OCI-LY7 (cell line): ENCODE results near the gene CIC. TPM values are rescaled to one million over a fixed set of nuclear protein-coding genes. Genes with fewer than 3 reads are reported as not detected.

Experiments used
- BruUV-seq: library from RNA; stranded (reverse); fragments of 400-500 nt; replicated peaks from 2 replicates; lab custom pipeline; 2021; lab: Mats Ljungman, UMichigan
- CTCF ChIA-PET: fragments of 300-600 bp; sonication (Branson Sonifier 250); formaldehyde crosslinking; loops from one replicate; lab custom pipeline; 2022; ENCODE audit warnings: antibody characterized with exemption; ENCODE audit not compliant: unreplicated experiment; lab: Charles Lee
- POLR2A ChIA-PET: fragments of 300-600 bp; sonication (Branson Sonifier 250); formaldehyde crosslinking; loops from one replicate; lab custom pipeline; 2022; ENCODE audit warnings: antibody characterized with exemption; lab: Charles Lee
- DNase-seq: peaks from one replicate; pipeline ENCODE4 v3.0.0-alpha.2; 2015; ENCODE audit warnings: low spot score
- H2AFZ ChIP-seq: fragments of 200-600 bp; sonication (generic), shearing (Covaris generic); 2 replicates; pipeline ENCODE4 v1.6.1; 2014; ENCODE audit warnings: mild to moderate bottlenecking, antibody characterized with exemption, low read length, moderate library complexity
- H3K27ac ChIP-seq: fragments of 200-600 bp; sonication (generic); 2 replicates; pipeline ENCODE4 v1.5.1; 2014; ENCODE audit warnings: mixed run types, low read depth, mild to moderate bottlenecking, moderate library complexity, low read length, inconsistent platforms; ENCODE audit not compliant: poor library complexity, severe bottlenecking
- H3K36me3 ChIP-seq: fragments of 200-600 bp; sonication (generic); 2 replicates; pipeline ENCODE4 v1.6.1; 2014; ENCODE audit warnings: mild to moderate bottlenecking, antibody characterized with exemption, low read length, moderate library complexity, mixed read lengths; ENCODE audit not compliant: insufficient read depth
- H3K4me1 ChIP-seq: fragments of 200-600 bp; sonication (generic); 2 replicates; pipeline ENCODE4 v1.5.1; 2014; ENCODE audit warnings: mild to moderate bottlenecking, low read length; ENCODE audit not compliant: insufficient read depth, poor library complexity, severe bottlenecking
- H3K4me2 ChIP-seq: fragments of 200-600 bp; sonication (generic); 2 replicates; pipeline ENCODE4 v1.6.1; 2014; ENCODE audit warnings: mild to moderate bottlenecking, low read length
- H3K4me3 ChIP-seq: fragments of 200-600 bp; sonication (generic); 2 replicates; pipeline ENCODE4 v1.5.1; 2014; ENCODE audit warnings: mild to moderate bottlenecking, low read depth, low read length; ENCODE audit not compliant: poor library complexity, severe bottlenecking
- H3K79me2 ChIP-seq: fragments of 200-600 bp; sonication (generic); 2 replicates; pipeline ENCODE4 v1.6.1; 2016; ENCODE audit warnings: low read depth, mild to moderate bottlenecking, low read length, moderate library complexity, mixed read lengths; ENCODE audit not compliant: insufficient read depth
- H3K9me2 ChIP-seq: fragments of 200-600 bp; sonication (generic); 2 replicates; pipeline ENCODE4 v1.6.1; 2016; ENCODE audit warnings: mild to moderate bottlenecking, low read length, mixed read lengths; ENCODE audit not compliant: insufficient read depth
- H3K9me3 ChIP-seq: fragments of 200-600 bp; sonication (generic); 2 replicates; pipeline ENCODE4 v1.6.1; 2014; ENCODE audit warnings: mild to moderate bottlenecking, mixed run types, low read length, mixed read lengths
- H4K20me1 ChIP-seq: fragments of 200-600 bp; sonication (generic); 2 replicates; pipeline ENCODE4 v1.6.1; 2014; ENCODE audit warnings: mild to moderate bottlenecking, antibody characterized with exemption, low read length, moderate library complexity, mixed read lengths; ENCODE audit not compliant: insufficient read depth
- EZH2phosphoT487 ChIP-seq: fragments of 200-600 bp; sonication (generic); IDR thresholded peaks from 2 replicates; pipeline ENCODE4 v1.6.1; 2018; ENCODE audit warnings: low read depth, borderline replicate concordance, mild to moderate bottlenecking, mixed run types, antibody characterized with exemption, low read length, moderate library complexity, mixed read lengths
- intact Hi-C: fragments of 100-400 bp; cut with micrococcal nuclease; formaldehyde crosslinking; loops from one replicate; pipeline ENCODE4 v1.10.0; 2022; ENCODE audit not compliant: unreplicated experiment
- total RNA-seq, 2 experiments: library from RNA; depleted of rRNA in 1 of 2; stranded (reverse); fragments of >200 nt in 1 of 2; shearing (Covaris generic) in 1 of 2; gene quantifications; 2 replicates each; pipeline ENCODE4 v1.2.3, GENCODE V29; 2014 to 2022
- TF ChIP-seq, protein P1 (sequence below): fragments of 200-600 bp; sonication (generic); conservative IDR thresholded peaks from 2 replicates; pipeline ENCODE4 v1.5.1; 2014; ENCODE audit warnings: mild to moderate bottlenecking, antibody characterized with exemption, low read length, moderate library complexity, mixed read lengths

The CIC gene
- total RNA-seq, 2 experiments from 2014 or later = 26.8 to 48.2 TPM

DNA sequence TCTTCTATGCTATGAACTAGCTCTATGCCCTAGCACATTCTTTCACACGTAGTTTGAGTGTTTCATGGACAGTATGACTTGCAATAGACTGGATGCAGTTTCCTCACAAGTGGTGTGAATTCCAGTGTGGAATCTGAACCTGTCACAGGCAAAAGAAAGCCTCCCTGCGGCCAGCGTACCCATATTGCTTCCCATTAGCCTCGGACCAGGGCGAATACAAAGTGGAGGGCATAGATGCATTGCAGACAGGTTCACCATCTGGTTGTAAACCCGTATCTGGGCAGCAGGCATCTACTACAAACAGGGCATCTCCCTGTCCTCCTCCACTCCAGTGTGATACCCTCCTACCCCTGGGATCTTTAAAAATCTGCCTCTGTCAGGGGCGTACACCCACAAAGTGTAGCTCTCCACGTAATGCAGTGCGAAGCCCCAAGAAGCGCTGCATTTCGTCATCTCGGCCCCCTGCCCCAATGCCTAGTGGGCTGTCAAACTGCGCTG, 1.4 kb upstream of the CIC start:
- no peaks in the 10 kb centered on the region for H3K36me3 ChIP-seq
- peaks cover 9% of the 10 kb centered on the region; the same call in 1 of the 2 replicates for H3K79me2 ChIP-seq
- BruUV-seq = no TSS peak
- TF ChIP-seq EZH2phosphoT487 = no peak
- TF ChIP-seq, protein P1, sequence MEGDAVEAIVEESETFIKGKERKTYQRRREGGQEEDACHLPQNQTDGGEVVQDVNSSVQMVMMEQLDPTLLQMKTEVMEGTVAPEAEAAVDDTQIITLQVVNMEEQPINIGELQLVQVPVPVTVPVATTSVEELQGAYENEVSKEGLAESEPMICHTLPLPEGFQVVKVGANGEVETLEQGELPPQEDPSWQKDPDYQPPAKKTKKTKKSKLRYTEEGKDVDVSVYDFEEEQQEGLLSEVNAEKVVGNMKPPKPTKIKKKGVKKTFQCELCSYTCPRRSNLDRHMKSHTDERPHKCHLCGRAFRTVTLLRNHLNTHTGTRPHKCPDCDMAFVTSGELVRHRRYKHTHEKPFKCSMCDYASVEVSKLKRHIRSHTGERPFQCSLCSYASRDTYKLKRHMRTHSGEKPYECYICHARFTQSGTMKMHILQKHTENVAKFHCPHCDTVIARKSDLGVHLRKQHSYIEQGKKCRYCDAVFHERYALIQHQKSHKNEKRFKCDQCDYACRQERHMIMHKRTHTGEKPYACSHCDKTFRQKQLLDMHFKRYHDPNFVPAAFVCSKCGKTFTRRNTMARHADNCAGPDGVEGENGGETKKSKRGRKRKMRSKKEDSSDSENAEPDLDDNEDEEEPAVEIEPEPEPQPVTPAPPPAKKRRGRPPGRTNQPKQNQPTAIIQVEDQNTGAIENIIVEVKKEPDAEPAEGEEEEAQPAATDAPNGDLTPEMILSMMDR = no peak
- ChIA-PET POLR2A (no interaction called here), CTCF (no interaction called here)
- intact Hi-C loops = no loop called here
- H4K20me1 ChIP-seq = no peaks in the 10 kb centered on the region
- peak overlapping the region; percentile 91 for H3K4me2 ChIP-seq
- H3K4me1 ChIP-seq = peaks cover 32% of the 10 kb centered on the region
- peak overlapping the region; percentile 84 for H2AFZ ChIP-seq
- H3K9me2 ChIP-seq = no peaks in the 10 kb centered on the region
- H3K27ac ChIP-seq = peak overlapping the region; percentile 36
- H3K9me3 ChIP-seq = no peaks in the 10 kb centered on the region
- no peak for DNase-seq
- H3K4me3 ChIP-seq = peak overlapping the region; percentile 73

DNA sequence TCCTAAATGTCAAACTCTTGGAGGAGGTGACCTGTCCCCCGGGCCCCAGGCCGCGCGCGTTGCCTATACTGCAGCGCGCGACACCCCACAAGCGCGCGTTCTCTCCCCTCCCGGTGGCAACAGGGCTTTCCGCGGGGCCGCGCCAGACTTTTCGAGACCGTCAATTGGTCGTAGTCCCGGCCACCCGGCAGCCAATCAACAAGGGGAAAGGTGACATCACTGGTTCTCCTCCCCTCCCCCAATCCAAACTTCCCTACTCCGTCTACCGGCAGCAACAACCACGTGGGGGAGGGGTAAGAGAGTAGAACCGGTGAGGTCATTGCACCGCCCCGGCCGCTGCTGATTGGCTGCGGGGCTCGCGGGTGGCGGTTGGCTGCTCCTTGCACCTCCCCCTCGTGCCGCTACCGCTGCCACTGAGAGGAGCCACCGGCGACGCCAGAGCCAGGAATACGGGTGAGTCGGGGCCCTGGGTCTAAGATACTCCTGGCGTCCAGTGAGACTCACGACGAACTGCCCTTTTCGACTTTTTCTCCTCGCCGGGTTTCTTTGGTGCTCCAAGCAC, 829 bp upstream of the CIC start:
- Histone ChIP-seq H3K36me3 (no peaks in the 10 kb centered on the region), H3K27ac (peak overlapping the region; percentile 75), H4K20me1 (no peaks in the 10 kb centered on the region), H2AFZ (peak overlapping the region; percentile 87), H3K79me2 (peaks cover 9% of the 10 kb centered on the region; the same call in 1 of the 2 replicates), H3K4me3 (peak overlapping the region; percentile 73), H3K4me1 (peaks cover 32% of the 10 kb centered on the region), H3K4me2 (peak overlapping the region; percentile 91), H3K9me3 (no peaks in the 10 kb centered on the region), H3K9me2 (no peaks in the 10 kb centered on the region)
- intact Hi-C loops = no loop called here
- ChIA-PET POLR2A (no interaction called here), CTCF (no interaction called here)
- TF ChIP-seq, protein P1 = no peak
- no peak for TF ChIP-seq EZH2phosphoT487
- BruUV-seq = no TSS peak
- DNase-seq = peak; percentile 100
